GM13976 (cell line): ENCODE measurements around the gene DISC1.

Source experiments
- DNase-seq: peaks from one replicate; pipeline ENCODE4 v3.0.0; 2012; ENCODE audit warnings: low spot score
- CTCF ChIP-seq: IDR thresholded peaks from 2 replicates; pipeline ENCODE4 v1.5.1; 2012; ENCODE audit warnings: borderline replicate concordance, mild to moderate bottlenecking; ENCODE audit not compliant: insufficient read depth; ENCODE audit errors: extremely low read depth, missing control alignments, control extremely low read depth
- in situ Hi-C: fragments of 300-500 bp; cut with MboI; formaldehyde crosslinking; loops from one replicate; pipeline ENCODE4 v1.12.0; 2022; ENCODE audit warnings: low sequenced_read_pairs, mixed read lengths, inconsistent platforms; ENCODE audit not compliant: unreplicated experiment

The DISC1 gene

GRCh38 chr1:232009741-232010140 is 383.2 kb downstream of the DISC1 start:
- no peak for TF ChIP-seq CTCF
- DNase-seq = no peak

GRCh38 chr1:232011961-232012360 is 385.4 kb downstream of the DISC1 start:
- no peak for TF ChIP-seq CTCF
- in situ Hi-C loops = no loop called here
- no peak for DNase-seq

More at GRCh38 chr1:232009741-232010140, 383.2 kb downstream of the DISC1 start:
- in situ Hi-C loops = no loop called here

GRCh38 chr1:232012773-232013386 is 386.3 kb downstream of the DISC1 start:
- in situ Hi-C loops = no loop called here
- no peak for DNase-seq
- TF ChIP-seq CTCF = no peak

GRCh38 chr1:232014941-232015340 is 388.4 kb downstream of the DISC1 start:
- in situ Hi-C loops = no loop called here
- no peak for DNase-seq
- no peak for TF ChIP-seq CTCF

GRCh38 chr1:232016616-232017015 is 390.0 kb downstream of the DISC1 start:
- no peak for DNase-seq
- TF ChIP-seq CTCF = no peak
- in situ Hi-C loops = no loop called here

GRCh38 chr1:232017057-232017456 is 390.5 kb downstream of the DISC1 start:
- no peak for DNase-seq
- no peak for TF ChIP-seq CTCF
- in situ Hi-C loops = no loop called here
